ENCODE results near the gene CDCA5.
A peak's percentile ranks its signal among the peaks of the same experiment; 100 is the strongest.

Gene CDCA5

GRCh38 chr11:65056999-65057398 lies 26.8 kb downstream of the CDCA5 start:
- TF ChIP-seq Cebpa-rat (IDR thresholded peaks at IDR 0.05): no peak
- Histone ChIP-seq H4K20me1 (peaks cover 0 to 7% (median 0%) of the 10 kb centered on the region in 11 experiments; a peak in 1 of 22 replicates), H3K4me2 (no peak overlapping the region), H3K9ac (no peak overlapping the region), H3K4me3 (no peak overlapping the region), H3K4me1 (peaks cover 23 to 47% (median 43%) of the 10 kb centered on the region in 10 experiments), H3K27ac (no peak overlapping the region), H3K27me3 (no peaks in the 10 kb centered on the region), H3K36me3 (no peaks in the 10 kb centered on the region), H3K9me3 (replicated peaks in 1 of 11) (no peaks in the 10 kb centered on the region)

- Histone ChIP-seq H3K27ac (no peak overlapping the region), H3K9ac (no peak overlapping the region), H3K4me1 (peaks cover 9 to 34% (median 30%) of the 10 kb centered on the region in 10 experiments), H3K36me3 (no peaks in the 10 kb centered on the region), H3K27me3 (no peaks in the 10 kb centered on the region), H3K4me3 (no peak overlapping the region), H3K9me3 (replicated peaks in 1 of 11) (no peaks in the 10 kb centered on the region), H4K20me1 (peaks cover 0 to 7% (median 0%) of the 10 kb centered on the region in 11 experiments; a peak in 1 of 22 replicates), H3K4me2 (no peak overlapping the region)
- TF ChIP-seq Cebpa-rat (IDR thresholded peaks at IDR 0.05): no peak
Measured at GRCh38 chr11:65055538-65055937, 28.3 kb downstream of the CDCA5 start.

GRCh38 chr11:65053827-65054508 lies 29.9 kb downstream of the CDCA5 start:
- Histone ChIP-seq H3K4me3 (no peak overlapping the region), H3K4me1 (peaks cover 9 to 21% (median 20%) of the 10 kb centered on the region in 10 experiments), H3K9ac (peak overlapping the region in 4 of 11 experiments; percentile 5 to 26 (median 15); a peak in 4 of 22 replicates), H3K27ac (no peak overlapping the region), H3K27me3 (peaks cover 0 to 2% (median 0%) of the 10 kb centered on the region in 11 experiments; a peak in 2 of 22 replicates), H3K9me3 (replicated peaks in 1 of 11) (no peaks in the 10 kb centered on the region), H4K20me1 (0 out of 22 replicates have a peak, but pooled peaks cover 0 to 7% (median 0%) of the 10 kb centered on the region in 11 experiments), H3K36me3 (no peaks in the 10 kb centered on the region), H3K4me2 (peak overlapping the region; percentile 46 to 66 (median 58))
- TF ChIP-seq Cebpa-rat (IDR thresholded peaks at IDR 0.05): no peak

- Histone ChIP-seq H3K27me3 (peaks cover 16 to 27% (median 21%) of the 10 kb centered on the region in 11 experiments), H3K36me3 (peaks cover 0 to 3% (median 0%) of the 10 kb centered on the region in 11 experiments; a peak in 3 of 22 replicates), H3K9me3 (replicated peaks in 1 of 11) (no peaks in the 10 kb centered on the region), H3K4me1 (peaks cover 9 to 26% (median 20%) of the 10 kb centered on the region in 10 experiments), H3K27ac (no peak overlapping the region), H4K20me1 (peaks cover 0 to 10% (median 2%) of the 10 kb centered on the region in 11 experiments; a peak in 9 of 22 replicates), H3K9ac (no peak overlapping the region), H3K4me2 (no peak overlapping the region), H3K4me3 (no peak overlapping the region)
- no peak for TF ChIP-seq Cebpa-rat (IDR thresholded peaks at IDR 0.05)
Measured at GRCh38 chr11:65051398-65051858, 32.4 kb downstream of the CDCA5 start.

- TF ChIP-seq Cebpa-rat (IDR thresholded peaks at IDR 0.05): no peak
- Histone ChIP-seq H3K4me3 (no peak overlapping the region), H3K36me3 (peaks cover 12 to 35% (median 28%) of the 10 kb centered on the region in 11 experiments; a peak in 19 of 22 replicates), H3K9ac (no peak overlapping the region), H3K9me3 (replicated peaks in 1 of 11) (no peaks in the 10 kb centered on the region), H3K27me3 (peaks cover 19 to 36% (median 28%) of the 10 kb centered on the region in 11 experiments), H3K27ac (no peak overlapping the region), H4K20me1 (peaks cover 0 to 44% (median 33%) of the 10 kb centered on the region in 11 experiments; a peak in 15 of 22 replicates), H3K4me2 (peak overlapping the region in 1 of 11 experiments; percentile 22; a peak in 1 of 22 replicates), H3K4me1 (peaks cover 22 to 39% (median 33%) of the 10 kb centered on the region in 10 experiments)
Measured at GRCh38 chr11:65047581-65048422, 36.0 kb downstream of the CDCA5 start.

GRCh38 chr11:65045728-65046127 lies 38.1 kb downstream of the CDCA5 start:
- Histone ChIP-seq H4K20me1 (peaks cover 0 to 59% (median 34%) of the 10 kb centered on the region in 11 experiments; a peak in 15 of 22 replicates), H3K4me2 (peak overlapping the region in 8 of 11 experiments; percentile 9 to 100 (median 54); a peak in 12 of 22 replicates), H3K9ac (peak overlapping the region in 6 of 11 experiments; percentile 11 to 50 (median 29); a peak in 4 of 22 replicates), H3K9me3 (replicated peaks in 1 of 11) (no peaks in the 10 kb centered on the region), H3K36me3 (peaks cover 12 to 37% (median 28%) of the 10 kb centered on the region in 11 experiments; a peak in 19 of 22 replicates), H3K27ac (no peak overlapping the region), H3K4me1 (peaks cover 33 to 48% (median 43%) of the 10 kb centered on the region in 10 experiments), H3K4me3 (no peak overlapping the region), H3K27me3 (peaks cover 19 to 36% (median 28%) of the 10 kb centered on the region in 11 experiments)
- no peak for TF ChIP-seq Cebpa-rat (IDR thresholded peaks at IDR 0.05)

- H3K4me3 ChIP-seq: no peak overlapping the region
- peak overlapping the region; percentile 9 to 100 (median 55); a peak in 18 of 22 replicates for H3K4me2 ChIP-seq
- H3K27me3 ChIP-seq: peaks cover 19 to 36% (median 28%) of the 10 kb centered on the region in 11 experiments
- H4K20me1 ChIP-seq: peaks cover 0 to 59% (median 34%) of the 10 kb centered on the region in 11 experiments; a peak in 15 of 22 replicates
- H3K36me3 ChIP-seq: peaks cover 12 to 37% (median 28%) of the 10 kb centered on the region in 11 experiments; a peak in 19 of 22 replicates
- no peak for TF ChIP-seq Cebpa-rat (IDR thresholded peaks at IDR 0.05)
- H3K4me1 ChIP-seq: peaks cover 39 to 54% (median 49%) of the 10 kb centered on the region in 10 experiments
- H3K9me3 ChIP-seq (replicated peaks in 1 of 11): no peaks in the 10 kb centered on the region
- peak overlapping the region in 9 of 11 experiments; percentile 11 to 50 (median 32); a peak in 11 of 22 replicates for H3K9ac ChIP-seq
- H3K27ac ChIP-seq: no peak overlapping the region
Measured at GRCh38 chr11:65045061-65045460, 38.8 kb downstream of the CDCA5 start.

- Histone ChIP-seq H3K4me1 (peaks cover 50 to 65% (median 60%) of the 10 kb centered on the region in 10 experiments), H3K4me3 (no peak overlapping the region)
Measured at GRCh38 chr11:65043881-65044501, 39.8 kb downstream of the CDCA5 start.

More at GRCh38 chr11:65043881-65044501, 39.8 kb downstream of the CDCA5 start:
- peaks cover 19 to 35% (median 28%) of the 10 kb centered on the region in 11 experiments for H3K27me3 ChIP-seq
- TF ChIP-seq Cebpa-rat (IDR thresholded peaks at IDR 0.05): no peak
- peaks cover 0 to 59% (median 34%) of the 10 kb centered on the region in 11 experiments; a peak in 15 of 22 replicates for H4K20me1 ChIP-seq
- peaks cover 12 to 37% (median 28%) of the 10 kb centered on the region in 11 experiments; a peak in 19 of 22 replicates for H3K36me3 ChIP-seq
- H3K27ac ChIP-seq: no peak overlapping the region
- no peaks in the 10 kb centered on the region for H3K9me3 ChIP-seq (replicated peaks in 1 of 11)
- peak overlapping the region; percentile 9 to 100 (median 97); a peak in 15 of 22 replicates for H3K4me2 ChIP-seq
- 0 out of 22 replicates have a peak overlapping the region, but pooled peaks of 2 of the 11 experiments have one; percentile 6 to 13 for H3K9ac ChIP-seq
